ENCODE measurements around the gene GPX5.

The GPX5 gene

GRCh38 chr6:28551891-28552666 is 26.4 kb downstream of the GPX5 start:
- no peak overlapping the region for H3K27ac ChIP-seq
- DNase-seq: no peak
- H3K27me3 ChIP-seq (replicated peaks): peaks cover 17% of the 10 kb centered on the region
- no peak overlapping the region for H3K4me3 ChIP-seq (ENCODE audit: low read depth, low read length)
- H3K36me3 ChIP-seq (replicated peaks): no peaks in the 10 kb centered on the region
- no peak for TF ChIP-seq CTCF (IDR thresholded peaks at IDR 0.05; ENCODE audit: low read depth, low read length, missing control alignments)
- in situ Hi-C loops (cut with HindIII; ENCODE audit: low pct_ligation_motif_present, low sequenced_read_pairs): no loop called here

- Histone ChIP-seq H3K4me3 (ENCODE audit: low read depth, low read length) (no peak overlapping the region), H3K27ac (no peak overlapping the region), H3K27me3 (replicated peaks) (peaks cover 17% of the 10 kb centered on the region), H3K36me3 (replicated peaks) (no peaks in the 10 kb centered on the region)
- TF ChIP-seq CTCF (IDR thresholded peaks at IDR 0.05; ENCODE audit: low read depth, low read length, missing control alignments): no peak
- DNase-seq: no peak
- in situ Hi-C loops (cut with HindIII; ENCODE audit: low pct_ligation_motif_present, low sequenced_read_pairs): no loop called here
Observed at GRCh38 chr6:28553384-28553985, 27.8 kb downstream of the GPX5 start.

- H3K36me3 ChIP-seq (replicated peaks): no peaks in the 10 kb centered on the region
- H3K4me3 ChIP-seq (ENCODE audit: low read depth, low read length): peak overlapping the region; percentile 20
- no peak for DNase-seq
- H3K27me3 ChIP-seq (replicated peaks): peaks cover 17% of the 10 kb centered on the region
- no peak overlapping the region for H3K27ac ChIP-seq
- TF ChIP-seq CTCF (IDR thresholded peaks at IDR 0.05; ENCODE audit: low read depth, low read length, missing control alignments): no peak
- in situ Hi-C loops (cut with HindIII; ENCODE audit: low pct_ligation_motif_present, low sequenced_read_pairs): no loop called here
Observed at GRCh38 chr6:28553986-28554881, 28.6 kb downstream of the GPX5 start.

GRCh38 chr6:28555136-28555535 is 29.5 kb downstream of the GPX5 start:
- TF ChIP-seq CTCF (IDR thresholded peaks at IDR 0.05; ENCODE audit: low read depth, low read length, missing control alignments): no peak
- no peak for DNase-seq
- H3K4me3 ChIP-seq (ENCODE audit: low read depth, low read length): no peak overlapping the region
- no peak overlapping the region for H3K27ac ChIP-seq
- H3K27me3 ChIP-seq (replicated peaks): peaks cover 17% of the 10 kb centered on the region
- in situ Hi-C loops (cut with HindIII; ENCODE audit: low pct_ligation_motif_present, low sequenced_read_pairs): no loop called here
- no peaks in the 10 kb centered on the region for H3K36me3 ChIP-seq (replicated peaks)

GRCh38 chr6:28558629-28559028 is 32.9 kb downstream of the GPX5 start:
- in situ Hi-C loops (cut with HindIII; ENCODE audit: low pct_ligation_motif_present, low sequenced_read_pairs): no loop called here
- no peak for TF ChIP-seq CTCF (IDR thresholded peaks at IDR 0.05; ENCODE audit: low read depth, low read length, missing control alignments)
- DNase-seq: no peak
- Histone ChIP-seq H3K36me3 (replicated peaks) (no peaks in the 10 kb centered on the region), H3K27ac (no peak overlapping the region), H3K4me3 (ENCODE audit: low read depth, low read length) (no peak overlapping the region), H3K27me3 (replicated peaks) (peaks cover 3% of the 10 kb centered on the region)

All from brain microvascular endothelial cell (primary cell).